Stimulated activated CD8-positive, alpha-beta memory T cell treated with anti-CD3 and anti-CD28 coated beads, Interleukin-4, amount 100 ng/mL, for 24 hours (primary cell): ENCODE measurements around the gene CHST5.

Experiments used
- DNase-seq: peaks from one replicate; pipeline ENCODE4 v3.0.0-alpha.2; 2020; ENCODE audit warnings: low read depth

Gene CHST5

GRCh38 chr16:75535901-75536300, at the start of gene CHST5:
CHST5 (minus strand) TSS chr16:75536108; CDS start chr16:75530384, 5,724 bp downstream.
- DNase-seq, result no peak

GRCh38 chr16:75584108-75584507, 48.2 kb upstream of the CHST5 start:
- no peak for DNase-seq

GRCh38 chr16:75579281-75579834, 43.5 kb upstream of the CHST5 start:
- no peak for DNase-seq

DNA sequence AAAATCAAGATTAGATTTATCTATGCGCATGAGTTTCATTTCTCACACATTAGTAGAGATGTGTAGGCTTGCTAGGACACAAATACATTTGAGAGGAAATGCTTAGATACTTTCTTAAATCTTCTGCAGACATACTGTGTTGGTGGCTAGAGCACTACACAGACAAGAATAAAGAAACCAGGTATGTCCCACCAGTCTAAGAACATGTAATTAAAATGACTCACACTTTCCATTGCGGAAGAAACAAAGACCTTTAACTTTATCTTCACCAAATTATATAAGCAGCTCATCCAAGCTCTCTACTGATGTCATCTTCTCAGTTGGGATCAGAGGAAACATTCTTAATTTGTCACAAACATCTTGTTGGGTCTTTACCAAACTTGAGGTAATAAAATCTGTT, 42.8 kb upstream of the CHST5 start:
- DNase-seq, result no peak

- no peak for DNase-seq
These were observed 42.3 kb upstream of the CHST5 start for GRCh38 chr16:75578212-75578611.

DNA sequence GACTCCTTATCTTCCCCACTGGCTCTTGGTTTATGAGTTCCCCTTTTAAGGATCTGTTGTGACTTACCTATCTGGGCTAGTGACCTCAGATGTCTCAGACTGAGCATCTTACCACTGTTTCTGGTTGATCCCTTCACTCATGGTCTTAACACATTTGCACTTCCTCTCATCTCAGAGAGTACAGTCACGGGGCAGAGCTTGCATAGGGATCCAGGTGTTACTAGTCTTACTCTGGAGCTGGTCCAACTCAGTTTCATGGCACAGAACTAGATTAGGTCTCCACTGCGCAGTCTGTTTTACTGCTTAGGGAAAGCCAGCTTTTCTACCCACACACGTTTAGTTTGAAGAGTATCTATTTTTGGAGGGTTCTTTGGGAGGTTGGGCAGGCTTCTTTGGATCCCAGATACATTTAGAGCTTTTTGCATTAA, 40.5 kb upstream of the CHST5 start:
- no peak for DNase-seq

- no peak for DNase-seq
These were observed 40.0 kb upstream of the CHST5 start for GRCh38 chr16:75575958-75576357.

DNA sequence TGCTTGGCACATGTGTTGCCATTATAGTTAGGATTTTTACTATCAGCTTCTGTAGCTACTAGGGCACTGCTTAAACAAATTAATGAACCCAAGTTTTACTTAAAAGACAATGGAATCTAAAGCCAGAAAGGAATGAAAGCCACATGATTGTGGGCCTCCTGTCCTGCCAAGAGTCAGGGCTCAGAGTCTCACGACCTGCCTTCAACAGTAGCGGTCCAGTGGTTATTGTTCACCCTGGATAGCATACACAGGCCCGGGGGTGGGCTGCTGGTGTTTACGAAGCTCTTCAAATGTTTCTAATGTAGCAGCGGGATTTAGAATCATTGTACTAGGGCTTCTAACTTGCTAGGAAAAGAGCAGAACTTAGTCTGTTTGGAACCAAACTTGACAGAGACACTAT, 38.0 kb upstream of the CHST5 start:
- DNase-seq, result no peak

DNA sequence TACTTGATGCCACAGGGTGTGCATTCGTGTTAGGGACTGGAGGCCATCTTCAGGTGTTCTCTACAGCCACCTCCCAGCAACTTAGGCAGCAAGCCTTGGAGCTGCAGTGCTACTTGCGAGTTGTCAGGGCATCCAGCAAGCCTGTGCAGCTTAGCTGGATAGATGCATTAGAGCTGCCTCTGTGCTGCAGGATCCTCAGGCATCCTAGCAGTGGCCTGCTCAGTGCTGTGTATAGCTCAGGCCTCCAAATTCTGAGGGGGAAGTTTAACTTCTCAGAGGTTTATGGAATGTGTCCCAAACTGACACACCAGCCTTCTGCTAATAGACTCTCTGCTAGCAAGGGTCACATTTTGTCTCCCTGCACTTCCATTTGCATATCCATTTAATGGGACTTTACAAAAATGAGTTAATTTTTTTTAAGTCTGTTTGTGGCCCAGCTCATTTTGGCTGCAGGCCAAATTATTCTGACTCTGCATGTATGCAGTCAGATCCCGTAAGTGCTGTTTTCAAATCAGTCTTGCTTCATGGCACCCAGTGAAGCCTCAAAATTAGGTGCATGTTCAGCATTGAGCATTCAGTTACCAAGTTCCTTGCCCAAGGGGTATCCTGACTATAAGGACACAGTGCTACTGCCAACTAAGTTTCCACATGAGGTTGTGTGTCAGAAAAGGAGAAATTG, 37.1 kb upstream of the CHST5 start:
- DNase-seq, result no peak

DNA sequence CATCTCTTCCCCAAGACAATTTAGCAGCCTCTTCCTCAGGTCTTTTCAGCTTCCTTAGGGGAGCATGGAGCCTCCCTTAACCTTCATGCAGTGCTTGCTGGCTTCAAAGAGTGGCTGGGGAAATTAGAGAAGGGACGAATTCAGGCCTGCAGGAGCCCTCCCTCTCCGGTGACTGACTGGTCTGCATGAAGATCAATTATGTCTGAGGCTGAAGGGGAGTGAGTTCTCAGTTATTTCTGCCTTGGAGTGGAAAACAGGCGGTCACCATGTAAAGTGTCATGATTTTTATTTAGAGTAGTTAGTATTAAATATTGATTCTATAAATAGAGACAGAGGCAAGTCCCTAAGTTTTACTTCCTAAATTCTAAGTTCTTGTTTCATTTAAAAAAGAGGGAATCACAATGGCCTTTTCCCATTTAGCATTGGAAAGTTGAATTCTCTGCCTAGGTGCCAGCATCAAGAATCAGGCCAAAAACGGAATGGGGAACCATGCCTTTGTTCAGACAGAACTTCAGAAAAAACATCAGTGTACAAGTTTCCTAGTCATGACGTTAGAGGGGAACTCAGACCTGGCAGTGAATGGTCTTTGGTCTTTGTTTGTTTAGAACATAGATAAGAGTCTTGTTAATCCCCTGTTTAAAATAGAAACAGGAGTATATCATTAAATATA, 34.6 kb upstream of the CHST5 start:
- DNase-seq, result no peak

DNA sequence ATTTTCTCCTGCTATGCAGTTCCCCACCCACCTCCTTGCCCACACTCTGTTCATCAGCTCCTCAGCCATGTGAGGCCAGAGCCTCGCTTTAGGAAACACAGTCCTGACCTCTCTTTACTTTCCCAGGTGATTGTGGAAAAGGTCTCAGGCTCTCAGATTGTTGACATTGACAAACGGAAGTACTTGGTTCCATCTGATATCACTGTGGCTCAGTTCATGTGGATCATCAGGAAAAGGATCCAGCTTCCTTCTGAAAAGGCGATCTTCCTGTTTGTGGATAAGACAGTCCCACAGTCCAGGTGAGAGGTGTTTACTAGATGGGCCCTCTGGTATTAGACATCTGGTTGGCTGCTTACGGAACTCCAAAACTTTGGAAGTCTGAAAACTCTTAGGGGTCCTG, 32.0 kb upstream of the CHST5 start:
- no peak for DNase-seq

GRCh38 chr16:75566758-75567255, 30.9 kb upstream of the CHST5 start:
- no peak for DNase-seq

DNA sequence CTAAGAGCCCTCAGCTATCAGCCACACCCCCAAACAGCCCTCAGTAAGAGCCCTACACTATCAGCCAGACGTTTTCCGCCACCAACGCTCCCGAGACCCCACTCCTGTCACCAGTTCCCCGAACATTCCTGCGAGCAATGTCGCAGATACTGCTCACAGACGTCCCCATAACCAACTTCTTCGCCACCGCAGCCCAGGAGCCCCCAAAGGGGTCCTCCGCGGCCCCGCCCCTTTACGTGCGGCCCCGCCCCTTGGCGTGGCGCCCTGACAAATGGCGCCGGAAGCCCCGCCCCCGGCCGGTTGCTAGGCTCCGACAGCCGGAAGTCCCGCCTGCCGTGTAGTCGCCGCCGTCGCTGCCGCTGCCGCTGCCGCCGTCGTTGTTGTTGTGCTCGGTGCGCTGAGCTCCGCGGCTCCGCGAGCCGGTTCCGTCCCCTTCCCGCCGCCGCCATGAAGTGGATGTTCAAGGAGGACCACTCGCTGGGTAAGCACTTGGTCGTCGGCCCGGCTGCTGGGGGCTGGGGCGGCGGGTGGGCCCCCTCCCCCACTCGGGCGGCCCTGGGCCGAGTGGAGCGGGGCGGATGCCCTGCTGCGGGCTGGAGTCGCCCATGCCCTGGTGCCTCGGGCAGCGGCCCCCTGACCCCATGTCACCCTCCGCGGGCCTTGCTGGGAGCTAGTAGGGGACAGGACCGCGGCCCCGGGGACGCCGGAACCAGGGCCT, 30.3 kb upstream of the CHST5 start, which contains the start of gene GABARAPL2:
Gene GABARAPL2, plus strand, starts transcription at position 340 of the 718 bp plus-strand sequence. Its CDS starts 108 bp downstream, at position 448.
- DNase-seq, result peak; percentile 88

- no peak for DNase-seq
These were observed 29.7 kb upstream of the CHST5 start for GRCh38 chr16:75565640-75566039.

- no peak for DNase-seq
These were observed 23.9 kb upstream of the CHST5 start for GRCh38 chr16:75559564-75560372.

DNA sequence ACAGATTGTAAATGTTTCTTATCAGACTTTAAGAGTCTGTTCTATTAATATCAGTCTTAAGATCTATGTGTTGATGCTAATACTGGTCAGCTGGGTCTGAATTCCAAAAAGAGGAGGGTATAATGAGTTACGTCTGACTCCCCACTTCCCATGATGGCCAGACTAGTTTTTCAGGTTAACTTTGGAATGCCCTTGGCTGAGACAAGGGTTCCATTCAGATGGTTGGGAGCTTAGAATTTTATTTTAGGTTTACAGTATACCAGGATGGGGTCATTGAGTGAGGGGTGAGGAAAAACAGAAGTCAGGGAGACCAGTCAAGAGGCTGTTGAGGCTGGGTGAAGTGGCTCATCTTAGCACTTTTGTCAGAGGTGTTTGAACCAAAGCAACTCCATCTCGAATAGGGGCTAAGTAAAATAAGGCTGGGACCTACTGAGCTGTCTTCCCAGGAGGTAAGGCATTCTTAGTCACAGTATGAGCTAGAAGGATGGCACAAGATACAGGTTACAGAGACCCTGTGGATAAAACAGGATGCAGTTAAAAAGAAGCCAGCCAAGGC, 23.0 kb upstream of the CHST5 start:
- no peak for DNase-seq

DNA sequence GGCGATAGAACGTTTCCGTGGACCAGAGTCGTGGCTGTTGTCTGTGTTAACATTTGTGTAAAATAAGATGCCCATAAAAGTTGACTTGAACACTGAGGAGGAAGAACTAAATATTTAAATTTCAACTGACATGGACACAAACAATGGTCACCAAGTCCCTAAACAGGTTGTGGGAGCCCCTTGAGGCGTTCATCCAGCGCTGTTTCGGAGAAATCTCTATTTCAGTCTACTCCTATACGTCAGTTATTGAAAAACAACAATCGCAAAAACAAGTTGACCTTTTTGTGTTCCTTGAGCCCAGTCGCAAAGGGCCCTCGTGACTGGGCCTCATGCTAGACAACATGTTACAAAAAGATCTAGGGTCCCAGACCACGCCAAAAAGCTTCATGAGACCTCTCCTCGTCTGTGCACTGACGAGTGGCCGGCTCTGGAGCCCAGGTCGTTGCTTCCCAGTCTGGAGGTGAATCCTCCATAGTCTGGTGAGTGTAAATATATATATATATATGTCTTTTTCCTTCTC, 20.6 kb upstream of the CHST5 start:
- DNase-seq, result no peak

DNA sequence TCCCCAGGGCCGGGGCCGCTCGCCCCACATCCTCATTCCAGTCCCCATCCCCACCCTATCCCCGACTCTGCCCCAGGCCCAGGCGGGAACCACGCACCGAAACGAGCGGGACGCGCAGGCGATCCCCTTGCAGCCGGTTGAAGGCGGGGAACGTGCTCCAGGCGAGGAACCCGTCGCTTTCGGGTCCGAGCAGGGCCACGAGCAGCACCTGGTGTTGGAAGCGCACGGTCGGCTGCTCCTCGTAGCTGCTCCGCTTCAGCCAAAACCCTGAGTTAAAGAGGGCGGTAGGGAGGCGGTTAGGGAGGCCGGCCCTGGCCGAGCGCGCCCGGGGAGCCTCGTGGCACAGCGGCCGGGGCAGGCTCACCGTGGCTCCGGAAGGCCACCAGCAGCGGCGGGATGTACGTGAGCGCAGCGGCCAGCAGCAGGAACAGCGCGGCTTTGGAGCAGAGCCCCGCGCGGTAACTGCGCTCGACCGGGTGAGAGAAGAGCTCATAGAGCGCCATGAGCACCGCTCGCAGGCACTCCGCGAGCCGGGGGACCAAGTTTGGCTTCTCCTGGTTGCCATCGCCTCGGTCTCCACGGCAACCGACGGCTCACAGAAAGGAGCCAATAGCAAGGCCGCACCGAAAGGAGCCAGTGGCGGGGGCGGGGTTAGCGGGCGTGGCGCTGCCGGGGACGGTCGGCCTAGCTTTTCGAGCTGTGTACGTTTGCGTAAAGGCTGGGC, 20.0 kb upstream of the CHST5 start, which contains the start of gene TMEM231:
Gene TMEM231, minus strand, starts transcription at position 546 of the 724 bp plus-strand sequence. Its CDS starts 43 bp downstream, at position 503.
- peak; percentile 98 for DNase-seq

- no peak for DNase-seq
These were observed 19.4 kb upstream of the CHST5 start for GRCh38 chr16:75555213-75555706.

- DNase-seq, result no peak
These were observed 17.0 kb upstream of the CHST5 start for GRCh38 chr16:75552951-75553350.
